SK-N-SH (cell line): Measurements from ENCODE around the gene EIF3B.

ENCODE experiments used
- FOSL2 ChIP-seq: IDR thresholded peaks from 2 replicates; pipeline ENCODE4 v1.4.0; 2012; ENCODE audit warnings: low read depth, mild to moderate bottlenecking, moderate library complexity, borderline replicate concordance
- JUND ChIP-seq: IDR thresholded peaks from 2 replicates; pipeline ENCODE4 v1.4.0; 2012
- MXI1 ChIP-seq: IDR thresholded peaks from 2 replicates; pipeline ENCODE4 v1.6.1; 2012; ENCODE audit warnings: mild to moderate bottlenecking, low read depth, low read length, improper control_type of control experiment
- POLR2AphosphoS5 ChIP-seq: IDR thresholded peaks from 2 replicates; pipeline ENCODE4 v1.6.1; 2012; ENCODE audit warnings: low read depth, low read length
- RAD21 ChIP-seq: IDR thresholded peaks from 2 replicates; pipeline ENCODE4 v1.6.1; 2012; ENCODE audit warnings: mild to moderate bottlenecking, low read length
- SIN3A ChIP-seq: IDR thresholded peaks from 2 replicates; pipeline ENCODE4 v1.6.1; 2012; ENCODE audit warnings: low read depth, mild to moderate bottlenecking, low read length, moderate library complexity, borderline replicate concordance
- SMC3 ChIP-seq: IDR thresholded peaks from 2 replicates; pipeline ENCODE4 v1.6.1; 2012; ENCODE audit warnings: low read depth, low read length, improper control_type of control experiment
- TAF1 ChIP-seq: IDR thresholded peaks from 2 replicates; pipeline ENCODE4 v1.6.1; 2012; ENCODE audit warnings: low read depth, mild to moderate bottlenecking, low read length, moderate library complexity, borderline replicate concordance
- TCF12 ChIP-seq: IDR thresholded peaks from 2 replicates; pipeline ENCODE4 v1.4.0; 2012
- TEAD4 ChIP-seq: IDR thresholded peaks from 2 replicates; pipeline ENCODE4 v1.4.0; 2012; ENCODE audit warnings: mild to moderate bottlenecking, borderline replicate concordance; ENCODE audit not compliant: insufficient read depth
- TF ChIP-seq, protein P1 (sequence below): fragments of 200-600 bp; sonication (generic); IDR thresholded peaks from 2 replicates; pipeline ENCODE4 v1.6.1; 2017; ENCODE audit warnings: antibody characterized with exemption, mild to moderate bottlenecking, moderate library complexity
- TF ChIP-seq, protein P2 (sequence below): IDR thresholded peaks from 2 replicates; pipeline ENCODE4; 2012

DNA sequence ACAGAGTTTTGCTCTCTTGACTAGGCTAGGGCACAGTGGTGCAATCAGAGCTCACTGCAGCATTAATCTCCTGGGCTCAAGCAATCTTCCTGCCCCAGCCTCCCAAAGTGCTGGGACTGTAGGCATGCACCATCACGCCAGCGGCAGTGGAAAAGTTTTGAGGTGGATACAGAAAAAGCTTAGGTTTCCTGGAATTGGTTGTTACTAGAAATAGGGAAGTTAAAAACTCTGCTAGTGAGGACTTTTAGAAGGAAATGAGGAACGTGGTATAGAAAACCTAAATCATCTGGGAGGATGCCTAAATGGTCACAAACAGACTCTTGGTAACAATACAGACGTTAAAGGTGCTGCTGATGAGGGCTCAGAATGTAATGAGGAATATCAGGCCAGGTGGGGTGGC, 29.5 kb upstream of the EIF3B start:
- TF ChIP-seq MXI1 (no peak), SMC3 (no peak), TCF12 (no peak), POLR2AphosphoS5 (no peak), SIN3A (no peak), TEAD4 (no peak), TAF1 (no peak), JUND (no peak), RAD21 (no peak), FOSL2 (no peak)
- TF ChIP-seq, protein P1, sequence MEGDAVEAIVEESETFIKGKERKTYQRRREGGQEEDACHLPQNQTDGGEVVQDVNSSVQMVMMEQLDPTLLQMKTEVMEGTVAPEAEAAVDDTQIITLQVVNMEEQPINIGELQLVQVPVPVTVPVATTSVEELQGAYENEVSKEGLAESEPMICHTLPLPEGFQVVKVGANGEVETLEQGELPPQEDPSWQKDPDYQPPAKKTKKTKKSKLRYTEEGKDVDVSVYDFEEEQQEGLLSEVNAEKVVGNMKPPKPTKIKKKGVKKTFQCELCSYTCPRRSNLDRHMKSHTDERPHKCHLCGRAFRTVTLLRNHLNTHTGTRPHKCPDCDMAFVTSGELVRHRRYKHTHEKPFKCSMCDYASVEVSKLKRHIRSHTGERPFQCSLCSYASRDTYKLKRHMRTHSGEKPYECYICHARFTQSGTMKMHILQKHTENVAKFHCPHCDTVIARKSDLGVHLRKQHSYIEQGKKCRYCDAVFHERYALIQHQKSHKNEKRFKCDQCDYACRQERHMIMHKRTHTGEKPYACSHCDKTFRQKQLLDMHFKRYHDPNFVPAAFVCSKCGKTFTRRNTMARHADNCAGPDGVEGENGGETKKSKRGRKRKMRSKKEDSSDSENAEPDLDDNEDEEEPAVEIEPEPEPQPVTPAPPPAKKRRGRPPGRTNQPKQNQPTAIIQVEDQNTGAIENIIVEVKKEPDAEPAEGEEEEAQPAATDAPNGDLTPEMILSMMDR = no peak
- TF ChIP-seq, protein P2, sequence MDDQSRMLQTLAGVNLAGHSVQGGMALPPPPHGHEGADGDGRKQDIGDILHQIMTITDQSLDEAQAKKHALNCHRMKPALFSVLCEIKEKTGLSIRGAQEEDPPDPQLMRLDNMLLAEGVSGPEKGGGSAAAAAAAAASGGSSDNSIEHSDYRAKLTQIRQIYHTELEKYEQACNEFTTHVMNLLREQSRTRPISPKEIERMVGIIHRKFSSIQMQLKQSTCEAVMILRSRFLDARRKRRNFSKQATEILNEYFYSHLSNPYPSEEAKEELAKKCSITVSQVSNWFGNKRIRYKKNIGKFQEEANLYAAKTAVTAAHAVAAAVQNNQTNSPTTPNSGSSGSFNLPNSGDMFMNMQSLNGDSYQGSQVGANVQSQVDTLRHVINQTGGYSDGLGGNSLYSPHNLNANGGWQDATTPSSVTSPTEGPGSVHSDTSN = no peak
